HG02610 (cell line): ENCODE data around the gene HK3.

Experiments
- ATAC-seq: cut with Tn5 transposase; IDR thresholded peaks from one replicate; pipeline ENCODE4 v1.9.1; 2021; ENCODE audit warnings: mild to moderate bottlenecking, moderate library complexity; ENCODE audit not compliant: unreplicated experiment

Gene HK3

GRCh38 chr5:176851871-176852658, 47.1 kb downstream of the HK3 start:
- no peak for ATAC-seq

GRCh38 chr5:176851380-176851779, 47.8 kb downstream of the HK3 start:
- no peak for ATAC-seq

- ATAC-seq, result no peak
These were observed 48.5 kb downstream of the HK3 start for GRCh38 chr5:176850371-176851245.

GRCh38 chr5:176849611-176850227, 49.4 kb downstream of the HK3 start:
- no peak for ATAC-seq

GRCh38 chr5:176848651-176849050, 50.5 kb downstream of the HK3 start:
- no peak for ATAC-seq

GRCh38 chr5:176847726-176848290, 51.3 kb downstream of the HK3 start:
- no peak for ATAC-seq

- ATAC-seq, result no peak
These were observed 52.0 kb downstream of the HK3 start for GRCh38 chr5:176847148-176847547.

GRCh38 chr5:176846335-176847140, 52.6 kb downstream of the HK3 start:
- no peak for ATAC-seq

- ATAC-seq, result no peak
These were observed 53.8 kb downstream of the HK3 start for GRCh38 chr5:176845392-176845713.

GRCh38 chr5:176844706-176845391, 54.3 kb downstream of the HK3 start:
- ATAC-seq, result no peak

- no peak for ATAC-seq
These were observed 54.9 kb downstream of the HK3 start for GRCh38 chr5:176844281-176844680.

GRCh38 chr5:176843673-176844072, 55.5 kb downstream of the HK3 start:
- no peak for ATAC-seq

GRCh38 chr5:176837707-176838115, 61.4 kb downstream of the HK3 start:
- ATAC-seq, result no peak

- ATAC-seq, result no peak
These were observed 62.1 kb downstream of the HK3 start for GRCh38 chr5:176836811-176837706.

GRCh38 chr5:176835918-176836317, 63.2 kb downstream of the HK3 start:
- ATAC-seq, result no peak

GRCh38 chr5:176833286-176833685, 65.9 kb downstream of the HK3 start:
- ATAC-seq, result no peak

- ATAC-seq, result no peak
These were observed 67.0 kb downstream of the HK3 start for GRCh38 chr5:176832162-176832561.

- ATAC-seq, result no peak
These were observed 67.7 kb downstream of the HK3 start for GRCh38 chr5:176831425-176831824.

GRCh38 chr5:176830995-176831423, 68.1 kb downstream of the HK3 start:
- no peak for ATAC-seq
